Ishikawa (cell line): ENCODE measurements around the gene PAPPA.

Experiments
- CEBPB ChIP-seq: IDR thresholded peaks from 2 replicates; pipeline ENCODE4 v1.6.1; 2012
- CREB1 ChIP-seq: IDR thresholded peaks from 2 replicates; pipeline ENCODE4 v1.6.1; 2012; ENCODE audit warnings: low read depth
- EP300 ChIP-seq: IDR thresholded peaks from 2 replicates; pipeline ENCODE4 v1.6.1; 2012; ENCODE audit warnings: borderline replicate concordance
- MAX ChIP-seq: IDR thresholded peaks from 2 replicates; pipeline ENCODE4 v1.6.1; 2012
- REST ChIP-seq: IDR thresholded peaks from 2 replicates; pipeline ENCODE4 v1.6.1; 2012; ENCODE audit warnings: low read depth, mild to moderate bottlenecking
- TAF1 ChIP-seq: IDR thresholded peaks from 2 replicates; pipeline ENCODE4 v1.6.1; 2012; ENCODE audit warnings: low read depth, mild to moderate bottlenecking
- TCF12 ChIP-seq: IDR thresholded peaks from 2 replicates; pipeline ENCODE4 v1.6.1; 2012; ENCODE audit warnings: low read depth
- YY1 ChIP-seq: IDR thresholded peaks from 2 replicates; pipeline ENCODE4 v1.6.1; 2012; ENCODE audit warnings: low read depth
- ZBTB7A ChIP-seq: IDR thresholded peaks from 2 replicates; pipeline ENCODE4 v1.6.1; 2012; ENCODE audit warnings: low read depth

GRCh38 chr9:116198344-116198743, 44.8 kb downstream of the PAPPA start:
- TF ChIP-seq REST (no peak), ZBTB7A (no peak), TCF12 (no peak), CREB1 (no peak), CEBPB (no peak), EP300 (no peak), TAF1 (no peak), YY1 (no peak), MAX (no peak)
